Raji (cell line): ENCODE data around the gene RIC8B.

Source experiments
- POLR2A ChIP-seq: IDR thresholded peaks from 2 replicates; pipeline ENCODE4 v1.6.1; 2011; ENCODE audit warnings: low read depth, low read length, control low read depth; ENCODE audit not compliant: insufficient read depth

The RIC8B gene

GRCh38 chr12:106773286-106774004 lies 1.0 kb upstream of the RIC8B start:
- no peak for TF ChIP-seq POLR2A

GRCh38 chr12:106774808-106775524 lies 484 bp downstream of the RIC8B start:
- TF ChIP-seq POLR2A, result no peak

- no peak for TF ChIP-seq POLR2A
These were observed 2.4 kb downstream of the RIC8B start for GRCh38 chr12:106776897-106777296.

GRCh38 chr12:106780010-106780631 lies 5.6 kb downstream of the RIC8B start:
- TF ChIP-seq POLR2A, result no peak

- no peak for TF ChIP-seq POLR2A
These were observed 8.1 kb downstream of the RIC8B start for GRCh38 chr12:106782619-106783018.

- TF ChIP-seq POLR2A, result no peak
These were observed 9.0 kb downstream of the RIC8B start for GRCh38 chr12:106783515-106783914.

- no peak for TF ChIP-seq POLR2A
These were observed 15.5 kb downstream of the RIC8B start for GRCh38 chr12:106790020-106790419.

GRCh38 chr12:106791531-106791930 lies 17.0 kb downstream of the RIC8B start:
- no peak for TF ChIP-seq POLR2A

- no peak for TF ChIP-seq POLR2A
These were observed 19.9 kb downstream of the RIC8B start for GRCh38 chr12:106794369-106794768.

- TF ChIP-seq POLR2A, result no peak
These were observed 26.8 kb downstream of the RIC8B start for GRCh38 chr12:106801167-106801708.

- no peak for TF ChIP-seq POLR2A
These were observed 27.5 kb downstream of the RIC8B start for GRCh38 chr12:106801830-106802533.

GRCh38 chr12:106804668-106805067 lies 30.2 kb downstream of the RIC8B start:
- TF ChIP-seq POLR2A, result no peak

- no peak for TF ChIP-seq POLR2A
These were observed 40.2 kb downstream of the RIC8B start for GRCh38 chr12:106814714-106815113.

GRCh38 chr12:106815741-106816140 lies 41.3 kb downstream of the RIC8B start:
- TF ChIP-seq POLR2A, result no peak

- TF ChIP-seq POLR2A, result no peak
These were observed 41.7 kb downstream of the RIC8B start for GRCh38 chr12:106816231-106816630.
